ENCODE measurements around the gene NUDT22.

Gene NUDT22

GRCh38 chr11:64245401-64245796 is 19.3 kb downstream of the NUDT22 start:
- TF ChIP-seq CTCF (conservative IDR thresholded peaks at IDR 0.05), result no peak
- peak overlapping the region; percentile 95 for H3K27ac ChIP-seq

- TF ChIP-seq CTCF (conservative IDR thresholded peaks at IDR 0.05), result no peak
- H3K27ac ChIP-seq, result peak overlapping the region; percentile 95
Measured at GRCh38 chr11:64245797-64246620, 19.9 kb downstream of the NUDT22 start.

- H3K27ac ChIP-seq, result peak overlapping the region; percentile 95
Measured at GRCh38 chr11:64246621-64246870, 20.5 kb downstream of the NUDT22 start.

- TF ChIP-seq CTCF (conservative IDR thresholded peaks at IDR 0.05), result peak; percentile 70
- peak within 1 kb of the TSS; percentile 95 for H3K27ac ChIP-seq
Measured at GRCh38 chr11:64246871-64247728, 21.0 kb downstream of the NUDT22 start, which contains the start of gene PPP1R14B. Gene PPP1R14B (minus strand): TSS chr11:64246943. CDS start chr11:64246673, 270 bp downstream.

- no peak for TF ChIP-seq CTCF (conservative IDR thresholded peaks at IDR 0.05)
- H3K27ac ChIP-seq, result peak overlapping the region; percentile 95
Measured at GRCh38 chr11:64247729-64248531, 21.9 kb downstream of the NUDT22 start.

- peak overlapping the region; percentile 95; the same call in 1 of the 2 replicates for H3K27ac ChIP-seq
Measured at GRCh38 chr11:64248578-64248977, 22.5 kb downstream of the NUDT22 start.

GRCh38 chr11:64249038-64249437 is 23.0 kb downstream of the NUDT22 start:
- TF ChIP-seq CTCF (conservative IDR thresholded peaks at IDR 0.05), result no peak
- H3K27ac ChIP-seq, result peak overlapping the region; percentile 95; the same call in 1 of the 2 replicates

More at GRCh38 chr11:64248578-64248977, 22.5 kb downstream of the NUDT22 start:
- TF ChIP-seq CTCF (conservative IDR thresholded peaks at IDR 0.05), result no peak

Measured in VCaP (cell line).